WTC11 (cell line): ENCODE data around the gene FAM50B. TPM values are rescaled to one million over a fixed set of nuclear protein-coding genes. Genes with fewer than 3 reads are reported as not detected.
A peak's percentile ranks its signal among the peaks of the same experiment; 100 is the strongest.

Source experiments
- ATAC-seq: fragments of 200-7000 bp; cut with Tn5 transposase; 2 replicates; pipeline ENCODE4 v1.10.0; 2021; ENCODE audit warnings: mild to moderate bottlenecking, moderate library complexity
- CTCF ChIA-PET: fragments of 300-600 bp; sonication (Branson Sonifier 250); formaldehyde crosslinking; loops from one replicate; lab custom pipeline; 2021; ENCODE audit warnings: antibody characterized with exemption; lab: Charles Lee
- POLR2A ChIA-PET: fragments of 350-600 bp; sonication (Branson Sonifier 250); formaldehyde crosslinking; loops from one replicate; lab custom pipeline; 2021; ENCODE audit warnings: antibody characterized with exemption; lab: Charles Lee
- DNase-seq: peaks from one replicate; pipeline ENCODE4 v3.0.0; 2021; ENCODE audit warnings: low spot score
- H3K27ac Mint-ChIP-seq: 2 replicates; pipeline ENCODE4 v1.8.0; 2021; ENCODE audit warnings: mixed read lengths
- H3K27me3 Mint-ChIP-seq: 2 replicates; pipeline ENCODE4 v1.8.0; 2021; ENCODE audit warnings: low read depth, mild to moderate bottlenecking, moderate library complexity, mixed read lengths
- H3K36me3 Mint-ChIP-seq: 2 replicates; pipeline ENCODE4 v1.8.0; 2021; ENCODE audit warnings: mixed read lengths
- H3K4me1 Mint-ChIP-seq: 2 replicates; pipeline ENCODE4 v1.8.0; 2022; ENCODE audit warnings: mixed read lengths
- H3K4me3 Mint-ChIP-seq: 2 replicates; pipeline ENCODE4 v1.8.0; 2021; ENCODE audit warnings: mild to moderate bottlenecking, moderate library complexity, mixed read lengths
- H3K9me3 Mint-ChIP-seq: 2 replicates; pipeline ENCODE4 v1.8.0; 2021; ENCODE audit warnings: mixed read lengths
- AFF4 ChIP-seq: sonication (generic); formaldehyde crosslinking; IDR thresholded peaks from 2 replicates; pipeline ENCODE4 v1.8.1; 2023; ENCODE audit warnings: mild to moderate bottlenecking, missing genetic modification reagents, borderline replicate concordance
- CDX4 ChIP-seq: fragments of 250-450 bp; sonication (Bioruptor Pico); IDR thresholded peaks from 2 replicates; pipeline ENCODE4 v1.9.0; 2021; ENCODE audit warnings: moderate library complexity, mild to moderate bottlenecking, inconsistent platforms, borderline replicate concordance
- CREB1 ChIP-seq: sonication (generic); formaldehyde crosslinking; IDR thresholded peaks from 2 replicates; pipeline ENCODE4 v1.8.0; 2023; ENCODE audit warnings: mild to moderate bottlenecking, missing genetic modification reagents
- CTCF ChIP-seq: fragments of 200-600 bp; IDR thresholded peaks from 2 replicates; pipeline ENCODE4 v1.8.0; 2022; ENCODE audit warnings: antibody characterized with exemption
- GRHL2 ChIP-seq: fragments of 250-450 bp; sonication (Bioruptor Pico); IDR thresholded peaks from 2 replicates; pipeline ENCODE4 v1.8.0; 2022; ENCODE audit warnings: mild to moderate bottlenecking, moderate library complexity; ENCODE audit not compliant: insufficient replicate concordance, severe bottlenecking
- GTF2I ChIP-seq: fragments of 250-450 bp; sonication (Bioruptor Pico); conservative IDR thresholded peaks from 2 replicates; pipeline ENCODE4 v1.4.0; 2021; ENCODE audit warnings: mild to moderate bottlenecking
- HMGA2 ChIP-seq: fragments of 250-450 bp; sonication (Bioruptor Pico); IDR thresholded peaks from 2 replicates; pipeline ENCODE4 v1.4.0; 2021; ENCODE audit warnings: mild to moderate bottlenecking, moderate library complexity
- NFE2L1 ChIP-seq: sonication (generic); formaldehyde crosslinking; IDR thresholded peaks from 2 replicates; pipeline ENCODE4 v1.8.1; 2023; ENCODE audit warnings: missing genetic modification reagents
- NR2C2 ChIP-seq: sonication (generic); formaldehyde crosslinking; IDR thresholded peaks from 2 replicates; pipeline ENCODE4 v1.8.0; 2022; ENCODE audit warnings: mild to moderate bottlenecking, missing genetic modification reagents
- SP1 ChIP-seq: sonication (generic); formaldehyde crosslinking; conservative IDR thresholded peaks from 2 replicates; pipeline ENCODE4 v1.8.1; 2022; ENCODE audit warnings: missing genetic modification reagents
- TEAD1 ChIP-seq: sonication (generic); formaldehyde crosslinking; IDR thresholded peaks from 2 replicates; pipeline ENCODE4 v1.8.0; 2022; ENCODE audit warnings: mild to moderate bottlenecking, missing genetic modification reagents
- ZNF138 ChIP-seq: sonication (generic); formaldehyde crosslinking; conservative IDR thresholded peaks from 2 replicates; pipeline ENCODE4 v1.8.1; 2022; ENCODE audit warnings: mild to moderate bottlenecking, moderate library complexity, missing genetic modification reagents
- ZNF219 ChIP-seq: sonication (generic); formaldehyde crosslinking; IDR thresholded peaks from 2 replicates; pipeline ENCODE4 v1.8.0; 2023; ENCODE audit warnings: missing genetic modification reagents, mild to moderate bottlenecking, borderline replicate concordance
- ZNF232 ChIP-seq: sonication (generic); formaldehyde crosslinking; IDR thresholded peaks from 2 replicates; pipeline ENCODE4 v1.8.0; 2022; ENCODE audit warnings: mild to moderate bottlenecking, missing genetic modification reagents
- ZNF396 ChIP-seq: fragments of 250-450 bp; sonication (Bioruptor Pico); IDR thresholded peaks from 2 replicates; pipeline ENCODE4 v1.8.0; 2021; ENCODE audit warnings: mild to moderate bottlenecking, moderate library complexity, borderline replicate concordance
- total RNA-seq: library from RNA; stranded (reverse); gene quantifications from 3 replicates; pipeline ENCODE4 v1.2.3, GENCODE V29; 2021
- TF ChIP-seq, protein P1 (sequence below): sonication (generic); formaldehyde crosslinking; IDR thresholded peaks from 2 replicates; pipeline ENCODE4 v1.8.1; 2023; ENCODE audit warnings: mild to moderate bottlenecking, missing genetic modification reagents
- TF ChIP-seq, protein P2 (sequence below): sonication (generic); formaldehyde crosslinking; IDR thresholded peaks from 2 replicates; pipeline ENCODE4 v1.8.0; 2022; ENCODE audit warnings: mild to moderate bottlenecking, missing genetic modification reagents
- TF ChIP-seq, protein P3 (sequence below): sonication (generic); formaldehyde crosslinking; IDR thresholded peaks from 2 replicates; pipeline ENCODE4 v1.8.1; 2022; ENCODE audit warnings: low read depth, mild to moderate bottlenecking, moderate library complexity, missing genetic modification reagents, borderline replicate concordance

Gene FAM50B
- total RNA-seq, 1 experiment from 2014 or later, result 2.1 TPM

GRCh38 chr6:3893917-3894316 is 44.7 kb downstream of the FAM50B start (continued):
- TF ChIP-seq CREB1, result no peak
- no peak for TF ChIP-seq GTF2I
- TF ChIP-seq, protein P1, sequence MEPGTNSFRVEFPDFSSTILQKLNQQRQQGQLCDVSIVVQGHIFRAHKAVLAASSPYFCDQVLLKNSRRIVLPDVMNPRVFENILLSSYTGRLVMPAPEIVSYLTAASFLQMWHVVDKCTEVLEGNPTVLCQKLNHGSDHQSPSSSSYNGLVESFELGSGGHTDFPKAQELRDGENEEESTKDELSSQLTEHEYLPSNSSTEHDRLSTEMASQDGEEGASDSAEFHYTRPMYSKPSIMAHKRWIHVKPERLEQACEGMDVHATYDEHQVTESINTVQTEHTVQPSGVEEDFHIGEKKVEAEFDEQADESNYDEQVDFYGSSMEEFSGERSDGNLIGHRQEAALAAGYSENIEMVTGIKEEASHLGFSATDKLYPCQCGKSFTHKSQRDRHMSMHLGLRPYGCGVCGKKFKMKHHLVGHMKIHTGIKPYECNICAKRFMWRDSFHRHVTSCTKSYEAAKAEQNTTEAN (CRISPR knock-in tag), result no peak
- no peak for TF ChIP-seq ZNF396 (CRISPR knock-in tag)
- no peak for TF ChIP-seq GRHL2 (CRISPR knock-in tag)
- TF ChIP-seq ZNF232, result no peak
- TF ChIP-seq, protein P2, sequence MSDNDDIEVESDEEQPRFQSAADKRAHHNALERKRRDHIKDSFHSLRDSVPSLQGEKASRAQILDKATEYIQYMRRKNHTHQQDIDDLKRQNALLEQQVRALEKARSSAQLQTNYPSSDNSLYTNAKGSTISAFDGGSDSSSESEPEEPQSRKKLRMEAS (CRISPR knock-in tag), result no peak
- TF ChIP-seq AFF4 (CRISPR knock-in tag), result no peak
- no peak for TF ChIP-seq CDX4 (CRISPR knock-in tag)
- TF ChIP-seq SP1 (CRISPR knock-in tag), result no peak
- no peak for TF ChIP-seq CTCF

- Mint-ChIP-seq H3K36me3 (no peaks in the 10 kb centered on the region), H3K27me3 (peaks cover 7% of the 10 kb centered on the region), H3K4me3 (peak overlapping the region; percentile 1), H3K4me1 (peaks cover 42% of the 10 kb centered on the region), H3K9me3 (peaks cover 5% of the 10 kb centered on the region), H3K27ac (peak overlapping the region; percentile 43; the same call in 1 of the 2 replicates)
- TF ChIP-seq ZNF138 (CRISPR knock-in tag) (0 out of 2 replicates have a peak, but pooled peaks have one; percentile 44), NR2C2 (no peak)
- CTCF ChIA-PET, result interaction anchor here (1.1 to 5.2 kb wide), 5 partner anchors 10 to 84 kb away, joined by 3 to 45 read pairs (median 14); partner anchors contain the start of gene FAM50B
- DNase-seq (no peak), ATAC-seq (peak; percentile 59)
- POLR2A ChIA-PET, result no interaction called here
Observed at GRCh38 chr6:3894590-3895311, 45.6 kb downstream of the FAM50B start.

GRCh38 chr6:3895312-3895653 is 46.1 kb downstream of the FAM50B start:
- peaks cover 7% of the 10 kb centered on the region for H3K27me3 Mint-ChIP-seq
- DNase-seq, result no peak
- H3K27ac Mint-ChIP-seq, result no peak overlapping the region
- no peaks in the 10 kb centered on the region for H3K36me3 Mint-ChIP-seq
- peaks cover 37% of the 10 kb centered on the region for H3K4me1 Mint-ChIP-seq
- H3K4me3 Mint-ChIP-seq, result no peak overlapping the region
- no peak for TF ChIP-seq TEAD1 (CRISPR knock-in tag)
- no peak for TF ChIP-seq HMGA2
- TF ChIP-seq, protein P3, sequence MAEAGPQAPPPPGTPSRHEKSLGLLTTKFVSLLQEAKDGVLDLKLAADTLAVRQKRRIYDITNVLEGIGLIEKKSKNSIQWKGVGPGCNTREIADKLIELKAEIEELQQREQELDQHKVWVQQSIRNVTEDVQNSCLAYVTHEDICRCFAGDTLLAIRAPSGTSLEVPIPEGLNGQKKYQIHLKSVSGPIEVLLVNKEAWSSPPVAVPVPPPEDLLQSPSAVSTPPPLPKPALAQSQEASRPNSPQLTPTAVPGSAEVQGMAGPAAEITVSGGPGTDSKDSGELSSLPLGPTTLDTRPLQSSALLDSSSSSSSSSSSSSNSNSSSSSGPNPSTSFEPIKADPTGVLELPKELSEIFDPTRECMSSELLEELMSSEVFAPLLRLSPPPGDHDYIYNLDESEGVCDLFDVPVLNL (CRISPR knock-in tag), result no peak
- no peak for TF ChIP-seq ZNF219 (CRISPR knock-in tag)
- no peak for TF ChIP-seq NFE2L1 (CRISPR knock-in tag)
- peaks cover 5% of the 10 kb centered on the region for H3K9me3 Mint-ChIP-seq
- POLR2A ChIA-PET, result no interaction called here
- no peak for ATAC-seq
- CTCF ChIA-PET, result interaction anchor here (0.6 to 5.2 kb wide), 6 partner anchors 10 to 127 kb away, joined by 3 to 45 read pairs (median 9); partner anchors contain the start of gene FAM50B
